Measurements from ENCODE around the gene KRT6A. TPM values are rescaled to one million over a fixed set of nuclear protein-coding genes. Genes with fewer than 3 reads are reported as not detected.

Gene KRT6A
- total RNA-seq, 5 donors from 2014 or later (not counting 1 experiment from before 2014, with no cell fraction given) = not detected

DNA sequence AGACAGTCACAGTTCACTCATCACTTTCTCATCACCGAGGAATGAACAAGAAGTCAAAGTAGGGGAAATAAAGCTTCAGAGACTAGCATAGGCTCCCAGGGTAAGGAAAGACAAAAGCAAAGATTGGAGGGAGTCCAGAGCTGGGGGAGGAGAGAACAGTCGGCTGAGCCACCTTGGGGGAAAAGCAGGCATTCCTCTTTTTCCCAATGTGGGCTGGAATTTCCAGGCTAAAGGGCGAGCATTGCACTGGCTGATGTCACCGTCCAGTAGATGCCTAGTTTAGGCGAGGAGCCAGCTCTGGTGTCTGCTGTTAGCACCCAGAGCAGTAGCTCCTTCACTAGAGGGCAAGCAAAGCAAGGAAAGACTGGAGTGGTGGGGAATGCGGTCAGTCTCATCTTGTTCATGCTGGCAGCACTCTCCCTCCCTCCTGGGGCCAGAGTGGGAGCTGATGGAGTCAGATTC lies 50.4 kb downstream of the KRT6A start:
- Histone ChIP-seq H3K27ac (ENCODE audit: low read length) (no peak overlapping the region), H3K4me1 (ENCODE audit: control insufficient read depth in 1 of 2, extremely low read depth in 1 of 2, insufficient read depth in 2 of 2, low read length in 2 of 2) (no peaks in the 10 kb centered on the region), H3K4me3 (ENCODE audit: control insufficient read depth in 1 of 2, extremely low read depth in 1 of 2, low read length in 1 of 2) (no peak overlapping the region), H3K9me3 (no peaks in the 10 kb centered on the region), H3K36me3 (ENCODE audit: control insufficient read depth in 2 of 2, extremely low read depth in 1 of 2, insufficient read depth in 1 of 2, low read length in 1 of 2) (no peaks in the 10 kb centered on the region), H3K27me3 (replicated peaks in 1 of 2; ENCODE audit: control insufficient read depth in 2 of 2, extremely low read depth in 1 of 2, insufficient read depth in 2 of 2, low read length in 1 of 2) (peaks cover 9 to 40% of the 10 kb centered on the region in 2 experiments)
- ChIA-PET CTCF (no interaction called here), POLR2A (no interaction called here)
- Mint-ChIP-seq H3K9me3 (no peaks in the 10 kb centered on the region), H3K4me1 (peaks cover 0 to 2% (median 0%) of the 10 kb centered on the region in 3 donors), H3K4me3 (no peak overlapping the region), H3K27ac (no peak overlapping the region), H3K36me3 (no peaks in the 10 kb centered on the region), H3K27me3 (peaks cover 34 to 39% of the 10 kb centered on the region in 2 donors)
- DNase-seq = no peak
- 17% methylated on average over 1 of the region's 6 CpGs for WGBS (ENCODE audit: insufficient coverage)
- ATAC-seq (replicated peaks in 1 of 4) = no peak

GRCh38 chr12:52441320-52441911 lies 51.6 kb downstream of the KRT6A start:
- Mint-ChIP-seq H3K27me3 (peaks cover 40 to 46% of the 10 kb centered on the region in 2 donors), H3K9me3 (no peaks in the 10 kb centered on the region), H3K4me1 (no peaks in the 10 kb centered on the region), H3K4me3 (no peak overlapping the region), H3K36me3 (no peaks in the 10 kb centered on the region), H3K27ac (no peak overlapping the region)
- ChIA-PET CTCF (no interaction called here), POLR2A (no interaction called here)
- H3K27ac ChIP-seq (ENCODE audit: low read length) = no peak overlapping the region
- DNase-seq (no peak), ATAC-seq (replicated peaks in 1 of 4) (no peak)
- no peak overlapping the region for H3K4me3 ChIP-seq (ENCODE audit: control insufficient read depth in 1 of 2, extremely low read depth in 1 of 2, low read length in 1 of 2)
- no peaks in the 10 kb centered on the region for H3K9me3 ChIP-seq
- H3K27me3 ChIP-seq (replicated peaks in 1 of 2; ENCODE audit: control insufficient read depth in 2 of 2, extremely low read depth in 1 of 2, insufficient read depth in 2 of 2, low read length in 1 of 2) = peaks cover 9 to 42% of the 10 kb centered on the region in 2 experiments
- H3K36me3 ChIP-seq (ENCODE audit: control insufficient read depth in 2 of 2, extremely low read depth in 1 of 2, insufficient read depth in 1 of 2, low read length in 1 of 2) = no peaks in the 10 kb centered on the region
- no peaks in the 10 kb centered on the region for H3K4me1 ChIP-seq (ENCODE audit: control insufficient read depth in 1 of 2, extremely low read depth in 1 of 2, insufficient read depth in 2 of 2, low read length in 2 of 2)
- 69% methylated on average over 4 of the region's 9 CpGs for WGBS (ENCODE audit: insufficient coverage)

DNA sequence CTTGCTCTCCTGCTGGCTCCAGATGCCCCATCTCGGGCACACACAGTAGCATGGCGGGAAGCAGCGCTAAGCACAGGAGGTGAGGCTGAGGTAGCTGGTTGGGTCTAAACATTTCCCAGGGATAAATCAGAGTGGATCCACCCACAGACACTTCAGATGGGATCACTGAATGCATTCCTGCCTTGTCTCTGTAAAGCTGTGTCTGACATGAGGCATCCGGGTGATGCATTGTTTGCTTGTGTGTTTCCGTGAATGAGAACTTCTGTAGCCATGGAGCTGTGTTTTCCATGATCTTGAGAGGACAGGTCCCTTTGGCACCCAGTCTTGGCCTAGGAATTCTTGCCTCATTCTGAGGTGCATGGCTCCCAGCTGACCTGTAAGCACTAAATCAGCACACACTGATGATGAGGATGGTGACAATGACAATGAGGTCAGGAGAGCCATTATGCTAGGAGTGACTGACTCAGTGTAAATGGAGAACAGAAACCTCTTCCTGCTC lies 52.2 kb downstream of the KRT6A start:
- POLR2A ChIA-PET = no interaction called here
- Histone ChIP-seq H3K4me1 (ENCODE audit: control insufficient read depth in 1 of 2, extremely low read depth in 1 of 2, insufficient read depth in 2 of 2, low read length in 2 of 2) (no peaks in the 10 kb centered on the region), H3K27ac (ENCODE audit: low read length) (no peak overlapping the region), H3K27me3 (replicated peaks in 1 of 2; ENCODE audit: control insufficient read depth in 2 of 2, extremely low read depth in 1 of 2, insufficient read depth in 2 of 2, low read length in 1 of 2) (peaks cover 9 to 42% of the 10 kb centered on the region in 2 experiments), H3K9me3 (no peaks in the 10 kb centered on the region), H3K4me3 (ENCODE audit: control insufficient read depth in 1 of 2, extremely low read depth in 1 of 2, low read length in 1 of 2) (no peak overlapping the region), H3K36me3 (ENCODE audit: control insufficient read depth in 2 of 2, extremely low read depth in 1 of 2, insufficient read depth in 1 of 2, low read length in 1 of 2) (no peaks in the 10 kb centered on the region)
- Mint-ChIP-seq H3K27ac (no peak overlapping the region), H3K36me3 (no peaks in the 10 kb centered on the region), H3K4me1 (no peaks in the 10 kb centered on the region), H3K4me3 (no peak overlapping the region), H3K27me3 (peaks cover 38 to 44% of the 10 kb centered on the region in 2 donors), H3K9me3 (no peaks in the 10 kb centered on the region)
- 95% methylated on average over 2 of the region's 5 CpGs for WGBS (ENCODE audit: insufficient coverage)
- no peak for DNase-seq
- ATAC-seq (replicated peaks in 1 of 4) = no peak
- CTCF ChIA-PET = no interaction called here

- DNase-seq (no peak), ATAC-seq (replicated peaks in 1 of 4) (no peak)
- Histone ChIP-seq H3K27me3 (replicated peaks in 1 of 2; ENCODE audit: control insufficient read depth in 2 of 2, extremely low read depth in 1 of 2, insufficient read depth in 2 of 2, low read length in 1 of 2) (peaks cover 9 to 40% of the 10 kb centered on the region in 2 experiments), H3K4me3 (ENCODE audit: control insufficient read depth in 1 of 2, extremely low read depth in 1 of 2, low read length in 1 of 2) (no peak overlapping the region), H3K9me3 (no peaks in the 10 kb centered on the region), H3K27ac (ENCODE audit: low read length) (no peak overlapping the region), H3K4me1 (ENCODE audit: control insufficient read depth in 1 of 2, extremely low read depth in 1 of 2, insufficient read depth in 2 of 2, low read length in 2 of 2) (no peaks in the 10 kb centered on the region), H3K36me3 (ENCODE audit: control insufficient read depth in 2 of 2, extremely low read depth in 1 of 2, insufficient read depth in 1 of 2, low read length in 1 of 2) (no peaks in the 10 kb centered on the region)
- no peaks in the 10 kb centered on the region for H3K9me3 Mint-ChIP-seq
- CTCF ChIA-PET = interaction anchor here in 1 of 2 donors (1.1 kb wide), 1 partner anchor 13 kb away, joined by 3 read pairs; no protein-coding TSS in a partner anchor
- POLR2A ChIA-PET = no interaction called here
- no peaks in the 10 kb centered on the region for H3K36me3 Mint-ChIP-seq
- no peaks in the 10 kb centered on the region for H3K4me1 Mint-ChIP-seq
- H3K4me3 Mint-ChIP-seq = no peak overlapping the region
- no peak overlapping the region for H3K27ac Mint-ChIP-seq
- 27% methylated on average over 1 of the region's 2 CpGs for WGBS (ENCODE audit: insufficient coverage)
- peaks cover 42 to 45% of the 10 kb centered on the region in 2 donors for H3K27me3 Mint-ChIP-seq
Observed at GRCh38 chr12:52439845-52440244, 53.2 kb downstream of the KRT6A start.

- no peak overlapping the region for H3K27ac Mint-ChIP-seq
- 69% methylated on average over 7 of the region's 8 CpGs for WGBS (ENCODE audit: insufficient coverage)
- Histone ChIP-seq H3K36me3 (ENCODE audit: control insufficient read depth in 2 of 2, extremely low read depth in 1 of 2, insufficient read depth in 1 of 2, low read length in 1 of 2) (no peaks in the 10 kb centered on the region), H3K9me3 (no peaks in the 10 kb centered on the region), H3K27me3 (replicated peaks in 1 of 2; ENCODE audit: control insufficient read depth in 2 of 2, extremely low read depth in 1 of 2, insufficient read depth in 2 of 2, low read length in 1 of 2) (peaks cover 10 to 40% of the 10 kb centered on the region in 2 experiments), H3K4me3 (ENCODE audit: control insufficient read depth in 1 of 2, extremely low read depth in 1 of 2, low read length in 1 of 2) (no peak overlapping the region), H3K4me1 (ENCODE audit: control insufficient read depth in 1 of 2, extremely low read depth in 1 of 2, insufficient read depth in 2 of 2, low read length in 2 of 2) (no peaks in the 10 kb centered on the region), H3K27ac (ENCODE audit: low read length) (no peak overlapping the region)
- H3K36me3 Mint-ChIP-seq = no peaks in the 10 kb centered on the region
- peaks cover 44 to 49% of the 10 kb centered on the region in 2 donors for H3K27me3 Mint-ChIP-seq
- H3K4me3 Mint-ChIP-seq = no peak overlapping the region
- CTCF ChIA-PET = interaction anchor here in 1 of 2 donors (1.1 kb wide), 1 partner anchor 14 kb away, joined by 3 read pairs; no protein-coding TSS in a partner anchor
- no peaks in the 10 kb centered on the region for H3K9me3 Mint-ChIP-seq
- DNase-seq = no peak
- no peak for ATAC-seq (replicated peaks in 1 of 4)
- no peaks in the 10 kb centered on the region for H3K4me1 Mint-ChIP-seq
- POLR2A ChIA-PET = no interaction called here
Observed at GRCh38 chr12:52439420-52439819, 53.6 kb downstream of the KRT6A start.

- Mint-ChIP-seq H3K27ac (no peak overlapping the region), H3K4me3 (no peak overlapping the region), H3K4me1 (no peaks in the 10 kb centered on the region), H3K27me3 (peaks cover 40 to 49% of the 10 kb centered on the region in 2 donors), H3K9me3 (no peaks in the 10 kb centered on the region), H3K36me3 (no peaks in the 10 kb centered on the region)
- no peaks in the 10 kb centered on the region for H3K9me3 ChIP-seq
- ATAC-seq (replicated peaks in 1 of 4) (no peak), DNase-seq (no peak)
- ChIA-PET CTCF (interaction anchor here in 1 of 2 donors (1.1 kb wide), 1 partner anchor 15 kb away, joined by 3 read pairs; no protein-coding TSS in a partner anchor), POLR2A (no interaction called here)
- H3K27me3 ChIP-seq (replicated peaks in 1 of 2; ENCODE audit: control insufficient read depth in 2 of 2, extremely low read depth in 1 of 2, insufficient read depth in 2 of 2, low read length in 1 of 2) = peaks cover 10 to 40% of the 10 kb centered on the region in 2 experiments
- no peak overlapping the region for H3K4me3 ChIP-seq (ENCODE audit: control insufficient read depth in 1 of 2, extremely low read depth in 1 of 2, low read length in 1 of 2)
- H3K27ac ChIP-seq (ENCODE audit: low read length) = no peak overlapping the region
- no peaks in the 10 kb centered on the region for H3K4me1 ChIP-seq (ENCODE audit: control insufficient read depth in 1 of 2, extremely low read depth in 1 of 2, insufficient read depth in 2 of 2, low read length in 2 of 2)
- 65% methylated on average over 4 of the region's 8 CpGs for WGBS (ENCODE audit: insufficient coverage)
- H3K36me3 ChIP-seq (ENCODE audit: control insufficient read depth in 2 of 2, extremely low read depth in 1 of 2, insufficient read depth in 1 of 2, low read length in 1 of 2) = no peaks in the 10 kb centered on the region
Observed at GRCh38 chr12:52438305-52439301, 54.5 kb downstream of the KRT6A start.
